GM21576 (cell line): Measurements from ENCODE around the gene VPS33B.
A peak's percentile ranks its signal among the peaks of the same experiment; 100 is the strongest.

Experiments used
- ATAC-seq: cut with Tn5 transposase; IDR thresholded peaks from one replicate; pipeline ENCODE4 v1.9.1; 2021; ENCODE audit warnings: mild to moderate bottlenecking, moderate library complexity; ENCODE audit not compliant: unreplicated experiment

Gene VPS33B

DNA sequence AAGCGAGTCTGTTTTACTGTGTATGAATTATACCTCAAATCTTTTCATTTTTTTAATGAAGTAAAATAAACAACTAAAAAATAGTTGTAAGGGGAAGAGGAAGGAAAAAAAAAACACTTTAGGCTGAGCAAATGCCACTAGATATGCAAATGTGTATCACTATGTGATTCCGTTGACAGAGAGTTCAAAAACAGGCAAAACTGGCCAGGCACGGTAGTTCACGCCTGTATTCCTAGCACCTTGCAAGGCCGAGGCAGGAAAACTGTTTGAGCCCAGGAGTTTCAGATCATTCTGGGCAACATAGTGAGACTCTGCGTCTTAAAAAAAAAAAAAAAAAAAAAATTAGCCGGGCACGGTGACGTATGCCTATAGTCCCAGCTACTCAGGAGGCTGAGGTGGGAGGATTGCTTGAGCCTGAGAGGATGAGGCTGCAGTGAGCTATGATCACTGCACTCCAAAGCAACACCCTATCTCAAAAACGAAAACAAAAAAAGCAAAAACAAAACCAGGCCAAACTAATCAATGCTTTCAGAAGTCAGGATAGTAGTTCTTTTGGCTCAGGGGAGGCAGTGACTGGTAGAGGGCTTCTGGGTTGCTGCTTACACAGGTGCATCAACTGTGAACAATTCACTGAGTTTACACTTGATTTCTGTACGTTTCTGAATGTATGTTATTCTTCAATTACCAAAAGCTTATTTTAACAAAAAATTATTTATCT lies 35.4 kb downstream of the VPS33B start:
- peak; percentile 47 for ATAC-seq

DNA sequence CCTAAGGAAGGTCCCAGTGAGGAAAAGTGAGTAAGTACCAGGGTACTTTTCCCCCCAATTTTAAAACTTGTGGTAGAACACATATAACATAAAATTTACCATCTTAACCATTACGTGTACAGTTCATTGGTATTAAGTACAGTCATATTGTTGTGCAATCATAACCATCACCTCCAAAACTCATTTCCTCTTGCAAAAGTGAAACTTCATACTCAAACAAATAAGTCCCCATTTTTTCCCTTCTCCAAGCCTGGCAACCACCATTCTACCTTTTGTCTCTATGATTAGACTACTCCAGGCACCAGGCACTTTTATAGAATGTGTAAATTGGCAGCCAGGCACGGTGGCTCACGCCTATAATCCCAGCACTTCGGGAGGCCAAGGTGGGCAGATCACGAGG lies 40.3 kb downstream of the VPS33B start:
- peak; percentile 18 for ATAC-seq

DNA sequence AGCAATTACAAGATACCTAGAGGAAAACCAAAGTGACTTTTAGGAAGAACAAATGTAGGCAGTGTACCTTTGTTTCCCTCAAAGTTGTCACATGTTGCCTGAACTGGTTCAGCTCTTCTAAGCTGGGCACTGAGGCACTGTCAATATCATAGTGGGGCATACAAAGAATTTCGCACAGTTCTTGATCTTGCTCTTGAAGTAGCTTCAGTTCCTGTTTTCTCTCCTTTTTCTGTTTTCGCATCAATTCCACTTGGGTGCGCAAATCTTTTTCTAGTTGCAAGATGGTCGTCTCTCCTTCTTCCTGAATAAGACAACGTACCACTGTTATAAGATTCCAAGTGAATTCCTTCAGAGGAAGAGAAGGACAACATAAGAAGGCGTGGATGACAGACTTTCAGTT lies 40.7 kb downstream of the VPS33B start:
- peak; percentile 77 for ATAC-seq

DNA sequence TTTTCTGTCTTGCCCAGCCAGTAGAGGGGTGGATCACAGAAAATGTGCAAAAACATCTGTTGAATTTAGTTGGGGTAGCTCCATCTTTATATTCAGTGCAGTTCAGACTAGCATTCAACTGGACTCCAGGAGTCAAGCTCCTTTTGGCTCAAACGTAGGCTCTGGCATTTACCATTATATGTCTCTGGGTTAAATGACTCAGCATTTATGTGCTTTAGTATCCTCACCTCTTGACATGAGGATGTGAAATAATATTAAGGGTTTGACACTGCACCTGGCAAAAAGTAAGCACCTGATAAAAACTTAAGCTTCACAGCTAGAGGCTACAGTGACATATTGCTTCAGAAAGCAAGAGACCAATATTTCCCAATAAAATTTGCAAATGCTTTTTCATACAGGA lies 42.8 kb downstream of the VPS33B start:
- ATAC-seq: no peak

DNA sequence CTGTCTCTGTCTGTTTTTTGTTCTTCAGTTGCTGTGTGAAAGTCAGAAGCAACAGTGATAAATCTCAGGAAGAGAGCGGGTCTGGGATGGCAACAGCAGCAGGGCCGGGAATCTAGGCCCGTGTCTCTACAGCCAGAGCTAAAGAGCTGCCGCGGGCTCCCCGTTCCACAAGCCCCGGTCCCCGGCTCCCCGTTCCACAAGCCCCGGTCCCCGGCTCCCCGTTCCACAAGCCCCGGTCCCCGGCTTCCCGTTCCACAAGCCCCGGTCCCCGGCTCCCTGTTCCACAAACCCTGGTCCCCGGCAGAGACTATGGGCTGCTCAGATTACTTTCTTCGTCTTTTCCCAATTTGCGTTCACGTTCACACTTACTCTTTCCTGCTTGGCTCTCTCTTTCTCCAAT lies 48.2 kb downstream of the VPS33B start:
- ATAC-seq: no peak

DNA sequence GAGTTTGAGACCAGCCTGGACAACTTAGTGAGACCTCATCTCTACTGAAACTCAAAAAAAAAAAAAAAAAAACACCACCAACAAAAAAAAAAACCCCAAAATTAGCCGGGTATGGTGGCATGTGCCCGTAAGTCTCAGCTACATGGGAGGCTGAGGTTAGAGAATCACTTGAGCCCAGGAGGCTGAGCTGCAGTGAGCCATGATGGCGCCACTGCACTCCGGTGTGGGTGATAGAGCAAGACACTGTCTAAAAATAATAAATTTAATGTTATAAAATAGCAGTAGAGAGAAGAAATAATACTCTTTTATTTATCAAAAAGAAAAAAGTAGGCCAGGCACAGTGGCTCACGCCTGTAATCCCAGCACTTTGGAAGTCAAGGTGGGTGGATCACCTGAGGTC lies 50.3 kb downstream of the VPS33B start:
- no peak for ATAC-seq

DNA sequence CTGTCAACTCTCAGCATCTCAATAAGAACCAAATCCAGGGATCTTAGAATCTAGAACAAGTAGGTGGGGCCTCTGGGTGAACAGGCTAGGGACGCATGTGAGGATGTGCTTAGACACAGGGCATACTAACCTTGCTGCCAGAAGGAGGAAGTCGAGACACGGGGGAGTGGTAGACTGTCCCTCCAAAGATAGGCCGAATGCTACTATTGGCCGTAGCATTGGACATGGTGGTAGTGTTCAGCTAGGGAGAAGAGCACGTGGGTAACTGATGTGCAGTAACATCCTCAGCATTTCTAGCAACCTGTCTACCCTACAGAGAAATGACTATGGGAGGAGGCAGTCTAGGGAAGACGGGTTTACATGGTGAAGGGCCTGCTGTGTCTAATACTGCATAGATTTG lies 52.1 kb downstream of the VPS33B start:
- ATAC-seq: no peak

DNA sequence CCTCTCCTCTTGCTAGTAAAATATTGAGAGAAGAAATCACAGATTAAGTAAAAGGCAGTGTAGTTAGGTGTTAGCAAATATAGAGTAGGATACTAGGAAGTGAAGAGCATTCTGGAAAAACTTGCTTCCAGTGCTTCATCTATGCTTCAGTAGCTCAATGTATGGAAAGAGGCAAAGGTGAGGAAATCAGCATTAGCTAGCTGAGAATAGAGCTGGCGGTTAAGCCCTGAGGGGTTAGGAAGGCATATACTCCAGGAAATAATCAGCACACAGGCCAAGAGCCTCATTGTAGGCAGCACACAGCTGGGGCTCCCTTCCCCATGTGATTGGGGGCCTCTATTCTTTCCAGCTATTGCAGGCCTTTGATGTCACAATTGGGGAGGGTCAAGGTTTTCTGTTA lies 54.0 kb downstream of the VPS33B start:
- no peak for ATAC-seq

DNA sequence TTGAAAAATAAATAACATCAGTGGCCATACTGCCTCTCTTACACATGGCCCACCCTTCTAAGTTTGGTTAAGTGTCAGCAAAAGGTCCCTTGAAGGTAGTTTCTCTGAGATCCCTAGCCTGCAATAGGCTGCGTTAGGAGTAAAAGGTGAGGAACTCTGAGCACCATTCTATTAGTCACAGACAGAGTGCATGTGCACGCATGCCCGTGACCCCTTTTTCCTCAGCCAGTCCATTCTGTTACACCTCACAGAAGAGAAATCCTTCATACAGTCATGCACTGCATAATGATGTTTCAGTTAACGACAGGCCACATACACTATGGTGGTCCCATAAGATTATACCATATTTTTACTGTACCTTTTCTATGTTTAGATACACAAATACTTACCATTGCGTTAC lies 55.2 kb downstream of the VPS33B start:
- ATAC-seq: no peak

DNA sequence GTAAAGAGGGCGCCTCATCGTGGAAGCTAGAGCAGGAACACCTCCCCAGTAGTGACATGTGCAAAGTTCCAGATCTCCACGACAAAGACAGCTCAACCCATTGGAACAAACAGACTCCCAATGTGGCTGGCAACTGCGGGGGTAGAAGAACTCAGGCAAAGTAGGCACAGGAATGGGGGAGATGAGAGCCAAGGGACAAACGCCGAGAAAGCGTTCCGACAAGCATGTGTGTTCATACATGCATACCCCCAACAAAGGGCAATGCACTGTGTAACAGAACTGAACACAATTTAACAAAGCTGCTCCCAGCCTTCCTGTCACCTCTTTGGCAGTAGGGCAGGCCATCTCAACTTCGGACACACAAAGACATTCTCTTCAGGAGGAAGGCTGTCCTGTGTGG lies 56.1 kb downstream of the VPS33B start:
- no peak for ATAC-seq

DNA sequence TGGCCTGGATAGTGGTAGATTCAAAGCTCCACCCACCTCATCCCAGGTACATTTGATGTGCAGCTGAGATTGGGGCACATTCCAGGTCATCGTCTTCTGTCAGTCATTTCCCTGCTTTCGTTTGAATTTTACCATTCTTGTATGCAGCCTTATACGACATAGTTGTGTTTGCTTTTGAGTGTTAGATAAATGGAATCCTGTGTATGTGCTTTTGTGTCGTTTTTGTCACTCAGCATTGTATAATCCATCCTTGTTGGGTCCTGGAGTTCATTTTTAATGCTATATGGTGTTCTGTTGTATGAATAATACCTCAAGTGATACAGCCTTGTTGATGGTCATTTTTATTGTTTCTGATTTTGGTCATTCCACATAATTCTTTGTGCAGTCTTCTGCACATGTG lies 60.4 kb downstream of the VPS33B start:
- ATAC-seq: no peak

DNA sequence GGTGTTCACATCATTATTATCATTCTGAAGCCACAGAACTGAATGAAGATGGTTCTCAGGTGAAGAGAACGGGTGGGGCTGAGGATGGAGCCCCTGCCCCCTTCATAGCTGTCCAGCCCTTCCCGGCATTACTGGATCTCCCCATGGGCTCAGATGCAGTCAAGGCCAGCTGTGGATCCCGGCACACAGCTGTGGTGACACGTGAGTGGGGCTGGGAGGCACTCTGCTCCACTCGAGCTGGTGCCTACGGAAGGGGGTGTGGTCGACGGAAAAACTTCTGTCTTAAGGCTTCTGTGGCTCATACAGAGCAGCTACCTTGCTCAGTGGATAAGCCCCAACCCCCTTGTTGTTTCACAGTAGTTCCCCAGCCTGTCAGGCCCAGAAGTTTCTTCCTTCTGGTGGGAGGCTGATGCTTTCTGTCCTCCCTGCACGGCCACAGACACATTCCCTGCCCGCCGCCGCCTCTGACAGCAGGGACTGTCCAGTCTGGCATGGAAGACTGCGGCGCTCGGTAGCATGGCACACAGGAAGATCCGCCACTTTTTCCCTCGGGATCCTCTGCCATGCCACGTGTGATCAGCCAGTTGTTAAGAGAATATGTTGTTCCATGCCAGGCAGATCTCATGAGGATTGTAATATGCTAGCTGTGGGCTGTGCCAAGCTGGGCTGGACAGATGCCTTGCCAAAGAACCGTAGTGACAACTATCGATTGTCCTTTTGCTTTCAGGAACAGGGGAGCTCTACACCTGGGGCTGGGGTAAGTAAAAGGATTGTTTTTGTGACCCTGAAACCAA lies 61.9 kb downstream of the VPS33B start:
- ATAC-seq: no peak

DNA sequence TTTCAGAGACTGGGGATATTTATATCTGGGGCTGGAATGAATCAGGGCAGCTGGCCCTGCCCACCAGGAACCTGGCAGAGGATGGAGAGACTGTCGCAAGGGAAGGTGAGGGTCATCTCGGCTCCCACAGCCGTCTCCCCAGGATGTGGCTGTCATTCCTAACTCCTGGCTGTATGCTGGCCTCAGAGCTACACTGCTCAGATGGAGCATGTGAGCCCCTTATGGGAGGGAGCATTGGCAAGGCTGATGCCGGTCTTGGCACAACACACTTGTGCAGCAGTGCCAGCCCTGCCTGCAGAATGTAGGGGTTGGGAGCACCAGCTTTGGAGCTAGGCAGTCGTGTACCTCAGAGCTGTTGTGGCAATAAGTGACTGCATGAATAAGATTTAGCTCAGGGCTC lies 62.5 kb downstream of the VPS33B start:
- ATAC-seq: no peak

DNA sequence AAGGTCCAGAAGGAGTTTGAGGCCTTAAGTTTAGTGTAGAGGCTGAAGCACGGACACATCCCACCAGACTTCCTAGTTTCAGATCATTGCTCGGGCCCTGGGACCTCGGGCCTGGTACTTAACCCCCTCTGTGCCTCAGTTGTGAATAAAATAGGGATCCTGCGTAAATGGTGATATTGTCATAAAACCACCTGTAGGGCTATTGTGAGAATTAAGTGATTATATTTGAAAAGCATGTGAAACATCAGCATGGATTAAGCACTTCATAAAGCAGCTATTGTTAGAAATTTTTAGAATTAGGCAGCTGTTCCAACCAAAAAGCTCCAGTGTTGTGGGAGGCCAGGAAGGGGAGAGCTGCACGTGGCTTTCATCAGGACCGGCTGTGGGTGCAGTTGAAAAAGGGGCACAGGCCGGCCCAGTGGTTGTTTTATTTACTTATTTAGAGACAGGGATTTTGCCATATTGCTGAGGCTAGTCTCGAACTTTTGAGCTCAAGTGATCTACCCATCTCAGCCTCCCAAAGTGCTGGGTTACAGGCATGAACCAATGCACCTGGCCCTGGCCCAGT lies 63.3 kb downstream of the VPS33B start:
- no peak for ATAC-seq

DNA sequence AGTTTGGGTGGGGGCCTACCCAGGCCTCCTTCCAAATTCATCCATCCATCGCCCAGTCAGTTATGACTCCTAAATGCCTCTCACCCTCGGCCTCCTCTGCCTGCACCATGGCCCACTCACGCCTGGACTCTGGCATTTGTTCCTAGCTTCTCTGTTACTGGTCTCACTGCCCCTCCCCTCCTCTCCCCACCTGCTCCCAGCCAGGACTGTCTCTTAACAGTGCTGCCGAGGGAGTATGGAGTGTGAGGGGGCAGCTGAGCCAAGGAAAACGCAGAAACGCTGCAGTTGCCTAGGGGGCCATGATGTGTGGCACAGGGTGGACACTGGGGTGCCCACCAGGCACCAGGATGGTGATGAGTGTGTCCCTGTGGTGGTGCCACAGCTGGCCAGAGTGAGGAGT lies 64.6 kb downstream of the VPS33B start:
- ATAC-seq: no peak

DNA sequence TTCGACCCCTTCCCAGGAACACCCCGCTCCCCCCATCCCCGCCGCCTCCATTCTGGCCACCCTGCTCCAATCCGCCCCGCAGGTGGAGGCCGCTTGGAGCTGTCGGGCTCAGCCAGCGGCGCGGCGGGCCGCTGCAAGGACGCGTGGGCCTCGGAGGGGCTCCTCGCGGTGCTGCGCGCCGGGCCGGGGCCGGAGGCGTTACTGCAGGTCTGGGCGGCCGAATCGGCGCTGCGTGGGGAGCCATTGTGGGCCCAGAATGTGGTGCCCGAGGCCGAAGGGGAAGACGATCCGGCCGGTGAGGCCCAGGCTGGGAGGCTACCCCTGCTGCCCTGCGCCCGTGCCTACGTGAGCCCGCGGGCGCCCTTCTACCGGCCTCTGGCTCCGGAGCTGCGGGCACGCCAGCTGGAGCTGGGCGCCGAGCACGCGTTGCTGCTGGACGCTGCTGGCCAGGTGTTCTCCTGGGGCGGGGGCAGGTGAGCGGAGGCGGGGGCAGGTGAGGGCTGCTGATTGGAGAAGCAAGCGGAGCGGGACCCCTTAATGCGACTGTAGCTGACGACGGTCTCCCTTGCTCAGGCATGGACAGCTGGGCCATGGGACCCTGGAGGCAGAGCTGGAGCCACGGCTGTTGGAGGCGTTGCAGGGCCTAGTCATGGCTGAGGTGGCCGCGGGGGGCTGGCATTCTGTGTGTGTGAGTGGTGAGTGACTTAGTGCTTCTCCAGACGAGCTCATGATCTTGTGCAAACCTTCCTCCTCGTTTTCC lies 65.2 kb downstream of the VPS33B start:
- ATAC-seq: no peak

DNA sequence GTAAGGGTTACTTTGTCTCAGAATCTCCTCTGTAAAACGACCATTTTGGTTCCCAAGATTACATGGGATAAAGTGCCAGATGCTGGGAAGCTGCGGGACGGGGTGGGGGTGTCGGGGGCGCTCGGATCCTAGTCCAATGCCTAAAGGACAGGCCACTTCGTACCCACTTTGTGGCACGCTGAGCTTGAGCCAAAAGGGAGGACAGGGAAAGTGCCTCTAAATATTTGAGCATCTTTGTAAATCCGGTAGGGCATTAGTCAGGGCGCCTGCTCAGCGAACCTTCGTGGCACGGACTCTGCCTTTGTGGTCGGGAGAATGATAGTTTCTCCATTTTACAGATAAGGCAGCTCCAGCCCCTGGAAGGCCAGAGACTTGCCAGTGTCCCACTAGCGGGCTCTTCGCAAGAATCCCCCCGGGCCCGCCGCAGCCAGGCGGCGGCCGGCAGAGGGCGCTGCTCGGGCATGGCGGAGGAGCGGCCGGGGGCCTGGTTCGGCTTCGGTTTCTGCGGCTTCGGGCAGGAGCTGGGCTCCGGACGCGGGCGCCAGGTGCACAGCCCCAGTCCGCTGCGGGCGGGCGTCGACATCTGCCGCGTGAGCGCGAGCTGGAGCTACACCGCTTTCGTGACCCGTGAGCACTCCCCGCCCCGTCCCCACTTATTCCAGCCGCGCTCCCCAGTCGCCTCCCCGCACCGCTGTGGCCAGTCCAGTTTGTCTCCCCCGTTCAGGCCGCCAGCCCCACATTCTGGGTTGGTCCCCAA lies 65.9 kb downstream of the VPS33B start:
- ATAC-seq: no peak

DNA sequence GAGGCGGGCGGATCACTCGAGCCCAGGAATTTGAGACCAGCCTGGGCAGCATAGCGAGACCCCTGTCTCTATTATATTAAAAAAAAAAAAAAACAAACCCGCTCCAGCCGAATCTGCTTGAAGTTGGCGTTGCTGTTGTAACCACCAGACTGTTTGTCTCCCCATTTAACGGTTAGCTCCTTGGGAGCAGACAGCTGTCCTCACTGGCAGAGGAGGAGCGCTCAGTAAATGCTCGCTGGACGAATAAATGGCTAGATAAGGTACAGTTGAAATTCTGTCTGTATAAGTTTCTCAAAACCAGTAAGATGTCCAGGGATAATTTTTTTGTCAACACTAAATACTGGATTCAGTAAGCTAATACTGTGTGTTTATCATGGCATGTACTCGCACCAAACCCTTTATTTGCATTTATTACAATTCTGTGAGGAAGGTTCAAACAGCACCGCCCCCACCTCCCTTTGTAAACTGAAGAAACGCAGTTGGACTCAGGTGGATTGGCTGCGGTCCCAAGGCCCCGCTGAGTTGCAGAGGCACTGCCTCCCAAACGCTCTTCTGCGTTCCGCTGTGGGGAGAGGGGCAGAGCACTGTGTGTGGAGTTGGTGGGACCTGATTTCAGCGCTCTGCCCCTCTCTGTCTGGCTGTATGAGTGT lies 66.6 kb downstream of the VPS33B start:
- ATAC-seq: no peak

DNA sequence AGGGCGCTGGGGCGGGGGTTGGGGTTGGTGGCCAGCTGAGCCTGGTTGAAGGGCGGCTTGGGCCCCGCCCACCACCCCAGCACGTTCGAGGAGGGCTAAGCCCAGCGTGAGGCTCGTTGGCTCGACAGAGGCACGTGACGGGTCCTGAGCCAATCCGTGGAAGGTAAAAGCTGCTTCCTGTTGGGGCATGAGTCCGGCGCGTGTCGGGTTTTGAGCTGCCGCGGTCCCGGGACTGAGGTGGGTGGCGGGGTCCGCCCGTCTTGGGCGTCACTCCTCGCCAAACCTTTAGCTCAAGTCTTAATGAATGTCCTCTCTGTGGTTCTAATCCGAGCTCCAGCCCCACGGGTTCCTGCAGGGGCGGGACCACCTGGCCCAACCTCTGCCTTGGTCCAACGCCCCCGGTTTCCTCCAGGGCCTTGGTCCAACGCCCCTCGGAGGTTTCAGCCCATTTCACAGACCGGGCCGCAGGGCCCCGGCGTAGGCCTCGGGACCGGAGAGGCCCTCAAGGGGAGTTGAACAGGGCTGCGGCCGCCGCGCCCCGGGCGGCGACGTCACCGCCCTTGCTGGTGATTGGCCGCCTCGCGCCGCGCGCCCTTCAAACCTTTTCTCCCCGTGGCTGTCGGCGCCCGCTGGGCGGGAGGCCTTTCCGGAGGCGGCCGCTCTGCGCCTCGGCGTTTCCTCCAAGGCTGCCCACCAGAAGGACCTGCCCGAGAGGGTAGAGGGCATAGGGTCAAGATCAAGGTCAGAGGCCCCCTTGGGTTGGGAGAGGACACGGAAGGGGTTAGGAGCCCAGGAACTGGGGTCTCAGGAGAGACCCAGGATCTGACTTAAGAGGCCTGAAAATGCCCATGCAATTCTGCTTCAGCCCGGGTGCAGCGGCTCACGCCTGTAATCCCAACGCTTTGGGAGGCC lies 67.4 kb downstream of the VPS33B start, which contains the start of gene RCCD1:
Gene RCCD1 (plus strand): TSS at position 173 of the 912 bp plus-strand sequence. CDS start 1,851 bp downstream, outside the sequence.
- ATAC-seq: peak; percentile 91
